ENCODE measurements around the gene MAP6. TPM values are rescaled to one million over a fixed set of nuclear protein-coding genes. Genes with fewer than 3 reads are reported as not detected.

The MAP6 gene
- polyA plus RNA-seq, 1 donor (not counting 4 experiments of a cell fraction or from before 2014, with no cell fraction given) = 1.7 TPM

DNA sequence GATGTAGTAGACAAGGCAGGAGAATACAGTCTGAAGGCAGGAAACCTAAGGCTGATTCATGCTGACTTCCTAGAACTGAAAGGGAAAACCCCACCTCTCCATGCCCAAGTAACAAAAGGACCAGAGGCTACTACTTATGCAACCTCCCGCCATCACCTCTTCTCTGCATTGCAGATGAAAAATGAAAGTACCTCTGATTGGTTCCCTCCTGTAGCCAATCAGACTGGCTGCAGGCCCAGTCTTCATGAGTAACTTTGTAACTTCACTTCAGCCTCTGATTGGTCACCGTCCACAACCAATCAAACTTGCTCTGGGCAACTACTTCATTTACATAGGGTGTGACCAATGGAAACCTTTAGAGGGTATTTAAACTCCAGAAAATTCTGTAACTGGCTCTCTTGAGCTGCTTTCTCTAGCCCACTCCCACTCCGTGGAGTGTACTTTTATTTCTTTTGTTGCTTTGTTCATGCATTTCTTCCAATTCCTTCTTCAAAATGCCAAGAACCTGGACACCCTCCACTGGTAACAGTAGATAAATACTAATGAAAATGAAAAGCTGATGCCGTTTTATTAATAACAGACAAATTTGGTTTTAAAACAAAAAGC is 5.2 kb upstream of the MAP6 start:
- dilution Hi-C loops (cut with MboI; ENCODE audit: extremely low pct_ligation_motif_present, low sequenced_read_pairs) = no loop called here
- DNase-seq (ENCODE audit: low read depth, low spot score) = no peak
- H3K4me2 ChIP-seq (ENCODE audit: control insufficient read depth, extremely low read depth, insufficient read depth, low read depth, low read length) = no peak overlapping the region

GRCh38 chr11:75667831-75668450 is 897 bp downstream of the MAP6 start:
- no peak for DNase-seq (ENCODE audit: low read depth, low spot score)
- Histone ChIP-seq H3K9ac (ENCODE audit: control insufficient read depth, extremely low read depth, insufficient read depth, low read length) (no peak overlapping the region), H3K27me3 (ENCODE audit: control insufficient read depth, extremely low read depth, insufficient read depth, low read length) (peaks cover 47% of the 10 kb centered on the region)

More for the DNA sequence above, 5.2 kb upstream of the MAP6 start:
- FAIRE-seq = no peak
- H3K9me1 ChIP-seq (ENCODE audit: control insufficient read depth, extremely low read depth, insufficient read depth, low read length) = no peaks in the 10 kb centered on the region
- H3K4me1 ChIP-seq (ENCODE audit: control insufficient read depth, extremely low read depth, insufficient read depth, low read length) = no peaks in the 10 kb centered on the region
- H3K36me3 ChIP-seq (ENCODE audit: control insufficient read depth in 2 of 2, extremely low read depth in 1 of 2, insufficient read depth in 2 of 2, low read length in 2 of 2) = no peaks in the 10 kb centered on the region
- H3K27me3 ChIP-seq (ENCODE audit: control insufficient read depth, extremely low read depth, insufficient read depth, low read length) = peaks cover 17% of the 10 kb centered on the region
- no peak overlapping the region for H2AFZ ChIP-seq (ENCODE audit: control insufficient read depth, low read length)
- TF ChIP-seq EZH2 (IDR thresholded peaks at IDR 0.05; ENCODE audit: low read length) (no peak), CTCF (optimal IDR thresholded peaks at IDR 0.05 in 1 of 3, IDR thresholded peaks at IDR 0.05 in 1 of 3, conservative IDR thresholded peaks at IDR 0.05 in 1 of 3; ENCODE audit: extremely low read depth in 1 of 3, insufficient read depth in 2 of 3, low read length in 3 of 3) (no peak)
- H3K4me3 ChIP-seq (ENCODE audit: control insufficient read depth in 2 of 3, extremely low read depth in 1 of 3, insufficient read depth in 2 of 3, low read depth in 1 of 3, low read length in 3 of 3) = no peak overlapping the region
- no peaks in the 10 kb centered on the region for H3K79me2 ChIP-seq (ENCODE audit: control insufficient read depth, insufficient read depth, low read length)
- H3K27ac ChIP-seq (ENCODE audit: control insufficient read depth, insufficient read depth, low read length) = no peak overlapping the region
- no peaks in the 10 kb centered on the region for H4K20me1 ChIP-seq (ENCODE audit: control insufficient read depth, extremely low read depth, insufficient read depth, low read length)
- H3K9ac ChIP-seq (ENCODE audit: control insufficient read depth, extremely low read depth, insufficient read depth, low read length) = no peak overlapping the region
- H3K9me3 ChIP-seq (ENCODE audit: control insufficient read depth, low read depth, low read length) = no peaks in the 10 kb centered on the region

More at GRCh38 chr11:75667831-75668450, 897 bp downstream of the MAP6 start:
- peak overlapping the region; percentile 35 to 60 (median 53) for H3K4me3 ChIP-seq (ENCODE audit: control insufficient read depth in 2 of 3, extremely low read depth in 1 of 3, insufficient read depth in 2 of 3, low read depth in 1 of 3, low read length in 3 of 3)
- H2AFZ ChIP-seq (ENCODE audit: control insufficient read depth, low read length) = peak overlapping the region; percentile 59
- TF ChIP-seq EZH2 (IDR thresholded peaks at IDR 0.05; ENCODE audit: low read length) (peak; percentile 75), CTCF (optimal IDR thresholded peaks at IDR 0.05 in 1 of 3, IDR thresholded peaks at IDR 0.05 in 1 of 3, conservative IDR thresholded peaks at IDR 0.05 in 1 of 3; ENCODE audit: extremely low read depth in 1 of 3, insufficient read depth in 2 of 3, low read length in 3 of 3) (no peak)
- H4K20me1 ChIP-seq (ENCODE audit: control insufficient read depth, extremely low read depth, insufficient read depth, low read length) = no peaks in the 10 kb centered on the region
- H3K36me3 ChIP-seq (ENCODE audit: control insufficient read depth in 2 of 2, extremely low read depth in 1 of 2, insufficient read depth in 2 of 2, low read length in 2 of 2) = no peaks in the 10 kb centered on the region
- no peak overlapping the region for H3K27ac ChIP-seq (ENCODE audit: control insufficient read depth, insufficient read depth, low read length)
- H3K4me1 ChIP-seq (ENCODE audit: control insufficient read depth, extremely low read depth, insufficient read depth, low read length) = peaks cover 7% of the 10 kb centered on the region
- no peaks in the 10 kb centered on the region for H3K79me2 ChIP-seq (ENCODE audit: control insufficient read depth, insufficient read depth, low read length)
- no peaks in the 10 kb centered on the region for H3K9me1 ChIP-seq (ENCODE audit: control insufficient read depth, extremely low read depth, insufficient read depth, low read length)
- FAIRE-seq = no peak
- H3K9me3 ChIP-seq (ENCODE audit: control insufficient read depth, low read depth, low read length) = no peaks in the 10 kb centered on the region
- dilution Hi-C loops (cut with MboI; ENCODE audit: extremely low pct_ligation_motif_present, low sequenced_read_pairs) = no loop called here
- peak overlapping the region; percentile 78 for H3K4me2 ChIP-seq (ENCODE audit: control insufficient read depth, extremely low read depth, insufficient read depth, low read depth, low read length)

Data from keratinocyte (primary cell).